K562 (cell line): ENCODE data around the gene UQCRC2. TPM values are rescaled to one million over a fixed set of nuclear protein-coding genes. Genes with fewer than 3 reads are reported as not detected.

Source experiments
- FOXO4 ChIP-seq: fragments of 450-650 bp; formaldehyde crosslinking; IDR thresholded peaks from 2 replicates; pipeline ENCODE4 v1.4.0; 2020; ENCODE audit warnings: mild to moderate bottlenecking, moderate library complexity
- HMG20B ChIP-seq: fragments of 250-450 bp; sonication (Bioruptor Pico); IDR thresholded peaks from 2 replicates; pipeline ENCODE4 v1.5.0; 2021; ENCODE audit warnings: mild to moderate bottlenecking
- HMGN3 ChIP-seq: IDR thresholded peaks from 2 replicates; pipeline ENCODE4 v1.6.1; 2011; ENCODE audit warnings: borderline replicate concordance, low read depth, mild to moderate bottlenecking, mixed read lengths, low read length; ENCODE audit not compliant: insufficient read length; ENCODE audit errors: extremely low read depth
- MECOM ChIP-seq: fragments of 250-450 bp; sonication (Bioruptor Pico); IDR thresholded peaks from 2 replicates; pipeline ENCODE4 v1.8.0; 2022; ENCODE audit warnings: inconsistent platforms
- NCOR1 ChIP-seq: fragments of 450-650 bp; IDR thresholded peaks from 2 replicates; pipeline ENCODE4 v1.6.1; 2016; ENCODE audit warnings: mild to moderate bottlenecking, moderate library complexity
- SETDB1 ChIP-seq: IDR thresholded peaks from one replicate; pipeline ENCODE4 v1.6.1; 2012; ENCODE audit warnings: low read length, control low read depth, inconsistent platforms
- ZNF551 ChIP-seq: fragments of 250-450 bp; sonication (Bioruptor Pico); IDR thresholded peaks from 2 replicates; pipeline ENCODE4 v1.5.0; 2021; ENCODE audit warnings: mild to moderate bottlenecking, moderate library complexity
- ZNF592 ChIP-seq: fragments of 450-650 bp; IDR thresholded peaks from 2 replicates; pipeline ENCODE4 v1.6.1; 2017; ENCODE audit warnings: antibody characterized with exemption, mild to moderate bottlenecking
- ZNF695 ChIP-seq: fragments of 450-650 bp; formaldehyde crosslinking; IDR thresholded peaks from 2 replicates; pipeline ENCODE4 v1.4.0; 2020; ENCODE audit warnings: mild to moderate bottlenecking, moderate library complexity
- polyA plus RNA-seq, 8 experiments: library from polyadenylated mRNA; depleted of rRNA in 4 of 8; stranded (reverse) in 5 of 8; unstranded in 3 of 8; fragments of >200 nt; fragmentation: Nextera tagmentation in 2 of 8; fragmentation: Illumina TruSeq in 1 of 8; extraction: Ambion mirVana in 2 of 8; extraction: Trizol in 1 of 8; gene quantifications; 2 replicates each; pipeline versions ENCODE4 v1.2.1 to v1.2.3, GENCODE V29; 2011 to 2014; ENCODE audit warnings: inconsistent platforms in 1 of 8, missing spikeins in 1 of 8
- total RNA-seq, 7 experiments: library from RNA; depleted of rRNA in 6 of 7; stranded (reverse); fragments of >200 nt in 6 of 7; fragmentation: Illumina TruSeq in 2 of 7; extraction: Trizol in 2 of 7; gene quantifications; 2 replicates each; pipeline versions ENCODE4 v1.2.1 to v1.2.3, GENCODE V29; 2011 to 2021; ENCODE audit warnings: low replicate concordance in 1 of 7
- TF ChIP-seq, protein P1 (sequence below): fragments of 450-650 bp; IDR thresholded peaks from 2 replicates; pipeline ENCODE4 v1.6.1; 2016; ENCODE audit warnings: mild to moderate bottlenecking, moderate library complexity

Gene UQCRC2
- total and polyA plus RNA-seq, 9 of the 15 experiments (the other 6 are each of a cell fraction or from before 2014, with no cell fraction given): 177 to 516 (median 319) TPM

DNA sequence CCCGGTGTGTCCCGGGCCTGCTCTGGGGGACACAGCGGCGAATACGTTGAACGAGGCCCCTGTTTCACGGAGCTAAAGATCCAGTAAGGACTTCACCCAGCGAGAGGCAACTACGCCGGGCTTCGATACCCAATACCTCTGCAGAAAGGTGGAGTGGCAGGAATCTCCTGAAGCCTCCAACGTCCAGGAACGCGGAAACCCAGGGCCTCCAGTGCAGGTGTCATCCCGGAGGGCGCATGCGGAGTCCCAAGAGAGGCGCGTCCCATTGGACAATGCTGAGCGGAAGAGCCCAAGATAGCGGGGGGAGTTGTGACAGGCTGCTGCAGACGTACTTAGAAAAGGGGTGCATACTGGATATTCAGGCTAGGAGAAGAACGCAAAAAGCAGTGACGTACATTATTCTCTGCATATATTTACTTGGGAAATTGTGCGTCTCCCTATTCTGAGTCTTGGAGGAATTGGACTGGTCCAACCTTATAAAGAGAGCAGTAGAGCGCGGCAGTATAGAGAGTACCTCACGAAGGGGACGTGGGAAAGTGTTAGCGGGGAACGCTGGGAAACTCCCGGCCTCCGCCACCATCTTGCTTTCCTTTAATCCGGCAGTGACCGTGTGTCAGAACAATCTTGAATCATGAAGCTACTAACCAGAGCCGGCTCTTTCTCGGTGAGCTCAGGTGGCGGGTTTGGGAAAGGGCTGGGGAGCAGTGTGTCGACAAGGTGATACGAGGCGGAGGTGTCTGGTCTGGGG is at the start of gene UQCRC2 (continued):
- TF ChIP-seq ZNF592: no peak
- TF ChIP-seq NCOR1: no peak
- TF ChIP-seq, protein P1, sequence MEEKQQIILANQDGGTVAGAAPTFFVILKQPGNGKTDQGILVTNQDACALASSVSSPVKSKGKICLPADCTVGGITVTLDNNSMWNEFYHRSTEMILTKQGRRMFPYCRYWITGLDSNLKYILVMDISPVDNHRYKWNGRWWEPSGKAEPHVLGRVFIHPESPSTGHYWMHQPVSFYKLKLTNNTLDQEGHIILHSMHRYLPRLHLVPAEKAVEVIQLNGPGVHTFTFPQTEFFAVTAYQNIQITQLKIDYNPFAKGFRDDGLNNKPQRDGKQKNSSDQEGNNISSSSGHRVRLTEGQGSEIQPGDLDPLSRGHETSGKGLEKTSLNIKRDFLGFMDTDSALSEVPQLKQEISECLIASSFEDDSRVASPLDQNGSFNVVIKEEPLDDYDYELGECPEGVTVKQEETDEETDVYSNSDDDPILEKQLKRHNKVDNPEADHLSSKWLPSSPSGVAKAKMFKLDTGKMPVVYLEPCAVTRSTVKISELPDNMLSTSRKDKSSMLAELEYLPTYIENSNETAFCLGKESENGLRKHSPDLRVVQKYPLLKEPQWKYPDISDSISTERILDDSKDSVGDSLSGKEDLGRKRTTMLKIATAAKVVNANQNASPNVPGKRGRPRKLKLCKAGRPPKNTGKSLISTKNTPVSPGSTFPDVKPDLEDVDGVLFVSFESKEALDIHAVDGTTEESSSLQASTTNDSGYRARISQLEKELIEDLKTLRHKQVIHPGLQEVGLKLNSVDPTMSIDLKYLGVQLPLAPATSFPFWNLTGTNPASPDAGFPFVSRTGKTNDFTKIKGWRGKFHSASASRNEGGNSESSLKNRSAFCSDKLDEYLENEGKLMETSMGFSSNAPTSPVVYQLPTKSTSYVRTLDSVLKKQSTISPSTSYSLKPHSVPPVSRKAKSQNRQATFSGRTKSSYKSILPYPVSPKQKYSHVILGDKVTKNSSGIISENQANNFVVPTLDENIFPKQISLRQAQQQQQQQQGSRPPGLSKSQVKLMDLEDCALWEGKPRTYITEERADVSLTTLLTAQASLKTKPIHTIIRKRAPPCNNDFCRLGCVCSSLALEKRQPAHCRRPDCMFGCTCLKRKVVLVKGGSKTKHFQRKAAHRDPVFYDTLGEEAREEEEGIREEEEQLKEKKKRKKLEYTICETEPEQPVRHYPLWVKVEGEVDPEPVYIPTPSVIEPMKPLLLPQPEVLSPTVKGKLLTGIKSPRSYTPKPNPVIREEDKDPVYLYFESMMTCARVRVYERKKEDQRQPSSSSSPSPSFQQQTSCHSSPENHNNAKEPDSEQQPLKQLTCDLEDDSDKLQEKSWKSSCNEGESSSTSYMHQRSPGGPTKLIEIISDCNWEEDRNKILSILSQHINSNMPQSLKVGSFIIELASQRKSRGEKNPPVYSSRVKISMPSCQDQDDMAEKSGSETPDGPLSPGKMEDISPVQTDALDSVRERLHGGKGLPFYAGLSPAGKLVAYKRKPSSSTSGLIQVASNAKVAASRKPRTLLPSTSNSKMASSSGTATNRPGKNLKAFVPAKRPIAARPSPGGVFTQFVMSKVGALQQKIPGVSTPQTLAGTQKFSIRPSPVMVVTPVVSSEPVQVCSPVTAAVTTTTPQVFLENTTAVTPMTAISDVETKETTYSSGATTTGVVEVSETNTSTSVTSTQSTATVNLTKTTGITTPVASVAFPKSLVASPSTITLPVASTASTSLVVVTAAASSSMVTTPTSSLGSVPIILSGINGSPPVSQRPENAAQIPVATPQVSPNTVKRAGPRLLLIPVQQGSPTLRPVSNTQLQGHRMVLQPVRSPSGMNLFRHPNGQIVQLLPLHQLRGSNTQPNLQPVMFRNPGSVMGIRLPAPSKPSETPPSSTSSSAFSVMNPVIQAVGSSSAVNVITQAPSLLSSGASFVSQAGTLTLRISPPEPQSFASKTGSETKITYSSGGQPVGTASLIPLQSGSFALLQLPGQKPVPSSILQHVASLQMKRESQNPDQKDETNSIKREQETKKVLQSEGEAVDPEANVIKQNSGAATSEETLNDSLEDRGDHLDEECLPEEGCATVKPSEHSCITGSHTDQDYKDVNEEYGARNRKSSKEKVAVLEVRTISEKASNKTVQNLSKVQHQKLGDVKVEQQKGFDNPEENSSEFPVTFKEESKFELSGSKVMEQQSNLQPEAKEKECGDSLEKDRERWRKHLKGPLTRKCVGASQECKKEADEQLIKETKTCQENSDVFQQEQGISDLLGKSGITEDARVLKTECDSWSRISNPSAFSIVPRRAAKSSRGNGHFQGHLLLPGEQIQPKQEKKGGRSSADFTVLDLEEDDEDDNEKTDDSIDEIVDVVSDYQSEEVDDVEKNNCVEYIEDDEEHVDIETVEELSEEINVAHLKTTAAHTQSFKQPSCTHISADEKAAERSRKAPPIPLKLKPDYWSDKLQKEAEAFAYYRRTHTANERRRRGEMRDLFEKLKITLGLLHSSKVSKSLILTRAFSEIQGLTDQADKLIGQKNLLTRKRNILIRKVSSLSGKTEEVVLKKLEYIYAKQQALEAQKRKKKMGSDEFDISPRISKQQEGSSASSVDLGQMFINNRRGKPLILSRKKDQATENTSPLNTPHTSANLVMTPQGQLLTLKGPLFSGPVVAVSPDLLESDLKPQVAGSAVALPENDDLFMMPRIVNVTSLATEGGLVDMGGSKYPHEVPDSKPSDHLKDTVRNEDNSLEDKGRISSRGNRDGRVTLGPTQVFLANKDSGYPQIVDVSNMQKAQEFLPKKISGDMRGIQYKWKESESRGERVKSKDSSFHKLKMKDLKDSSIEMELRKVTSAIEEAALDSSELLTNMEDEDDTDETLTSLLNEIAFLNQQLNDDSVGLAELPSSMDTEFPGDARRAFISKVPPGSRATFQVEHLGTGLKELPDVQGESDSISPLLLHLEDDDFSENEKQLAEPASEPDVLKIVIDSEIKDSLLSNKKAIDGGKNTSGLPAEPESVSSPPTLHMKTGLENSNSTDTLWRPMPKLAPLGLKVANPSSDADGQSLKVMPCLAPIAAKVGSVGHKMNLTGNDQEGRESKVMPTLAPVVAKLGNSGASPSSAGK: peak; percentile 85
- TF ChIP-seq MECOM (CRISPR knock-in tag): no peak
- TF ChIP-seq FOXO4 (CRISPR knock-in tag): no peak
- no peak for TF ChIP-seq ZNF551 (CRISPR knock-in tag)
- no peak for TF ChIP-seq ZNF695
- TF ChIP-seq SETDB1: no peak
- no peak for TF ChIP-seq HMG20B (CRISPR knock-in tag)
- TF ChIP-seq HMGN3: no peak
